ENCODE data around the gene DLGAP4.

DLGAP4 gene

GRCh38 chr20:36277546-36277945 lies 28.6 kb upstream of the DLGAP4 start:
- TF ChIP-seq POLR2A (IDR thresholded peaks at IDR 0.05; ENCODE audit: low read depth, low read length): no peak
- no peak for TF ChIP-seq POLR2AphosphoS5 (IDR thresholded peaks at IDR 0.05; ENCODE audit: low read depth, low read length)
- no peak for TF ChIP-seq TAF1 (IDR thresholded peaks at IDR 0.05; ENCODE audit: borderline replicate concordance, low read depth, low read length)
- no peak for DNase-seq (ENCODE audit: insufficient read length)
- FAIRE-seq: no peak

- no peak for DNase-seq (ENCODE audit: insufficient read length)
- no peak for TF ChIP-seq POLR2A (IDR thresholded peaks at IDR 0.05; ENCODE audit: low read depth, low read length)
- TF ChIP-seq POLR2AphosphoS5 (IDR thresholded peaks at IDR 0.05; ENCODE audit: low read depth, low read length): no peak
- FAIRE-seq: no peak
Observed at GRCh38 chr20:36279362-36279761, 26.8 kb upstream of the DLGAP4 start.

DNA sequence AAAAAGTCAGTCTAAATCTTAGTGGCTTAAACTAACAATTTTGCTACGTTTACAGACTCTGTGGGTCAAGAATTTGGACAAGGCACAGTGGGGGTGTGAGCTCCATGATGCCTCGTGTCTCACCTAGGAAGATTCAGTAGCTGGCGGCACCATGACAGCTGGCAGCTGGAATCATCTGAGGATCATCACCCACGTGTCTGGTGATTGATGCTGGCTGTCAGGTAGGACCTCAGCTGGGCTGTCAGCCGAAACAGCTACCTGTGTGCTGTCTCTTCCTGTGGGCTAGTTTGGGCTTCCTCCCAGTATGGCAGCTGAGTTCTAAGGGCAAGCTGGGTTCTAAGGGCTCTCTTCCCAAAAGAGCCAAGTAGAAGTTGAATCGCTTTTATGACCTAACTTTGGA lies 26.4 kb upstream of the DLGAP4 start:
- no peak for TF ChIP-seq POLR2AphosphoS5 (IDR thresholded peaks at IDR 0.05; ENCODE audit: low read depth, low read length)
- no peak for TF ChIP-seq POLR2A (IDR thresholded peaks at IDR 0.05; ENCODE audit: low read depth, low read length)
- no peak for TF ChIP-seq TAF1 (IDR thresholded peaks at IDR 0.05; ENCODE audit: borderline replicate concordance, low read depth, low read length)
- DNase-seq (ENCODE audit: insufficient read length) (no peak), FAIRE-seq (no peak)

GRCh38 chr20:36281785-36282380 lies 24.3 kb upstream of the DLGAP4 start:
- no peak for FAIRE-seq
- TF ChIP-seq TAF1 (IDR thresholded peaks at IDR 0.05; ENCODE audit: borderline replicate concordance, low read depth, low read length) (no peak), POLR2A (IDR thresholded peaks at IDR 0.05; ENCODE audit: low read depth, low read length) (no peak), POLR2AphosphoS5 (IDR thresholded peaks at IDR 0.05; ENCODE audit: low read depth, low read length) (no peak)
- DNase-seq (ENCODE audit: insufficient read length): no peak

DNA sequence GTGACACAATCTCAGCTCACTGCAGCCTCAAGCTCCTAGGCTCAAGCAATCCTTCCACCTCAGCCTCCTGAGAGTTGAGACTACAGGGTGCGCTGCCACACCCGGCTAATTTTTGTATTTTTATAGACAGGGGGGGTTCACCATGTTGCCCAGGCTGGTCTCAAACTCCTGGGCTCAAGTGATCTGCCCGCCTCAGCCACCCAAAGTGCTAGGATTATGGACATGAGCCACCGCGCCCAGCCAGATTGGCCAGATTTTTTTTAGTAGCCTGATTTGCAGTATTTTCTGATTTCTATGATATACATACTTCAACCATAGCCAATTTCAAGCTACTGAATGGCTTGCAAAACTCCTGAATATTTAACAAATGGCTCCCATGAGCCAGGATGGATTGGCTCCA lies 21.4 kb upstream of the DLGAP4 start:
- TF ChIP-seq POLR2A (IDR thresholded peaks at IDR 0.05; ENCODE audit: low read depth, low read length) (no peak), TAF1 (IDR thresholded peaks at IDR 0.05; ENCODE audit: borderline replicate concordance, low read depth, low read length) (no peak), POLR2AphosphoS5 (IDR thresholded peaks at IDR 0.05; ENCODE audit: low read depth, low read length) (no peak)
- no peak for FAIRE-seq
- DNase-seq (ENCODE audit: insufficient read length): no peak

- FAIRE-seq (no peak), DNase-seq (ENCODE audit: insufficient read length) (no peak)
- TF ChIP-seq TAF1 (IDR thresholded peaks at IDR 0.05; ENCODE audit: borderline replicate concordance, low read depth, low read length): no peak
- no peak for TF ChIP-seq POLR2A (IDR thresholded peaks at IDR 0.05; ENCODE audit: low read depth, low read length)
- no peak for TF ChIP-seq POLR2AphosphoS5 (IDR thresholded peaks at IDR 0.05; ENCODE audit: low read depth, low read length)
Observed at GRCh38 chr20:36285746-36286447, 20.2 kb upstream of the DLGAP4 start.

DNA sequence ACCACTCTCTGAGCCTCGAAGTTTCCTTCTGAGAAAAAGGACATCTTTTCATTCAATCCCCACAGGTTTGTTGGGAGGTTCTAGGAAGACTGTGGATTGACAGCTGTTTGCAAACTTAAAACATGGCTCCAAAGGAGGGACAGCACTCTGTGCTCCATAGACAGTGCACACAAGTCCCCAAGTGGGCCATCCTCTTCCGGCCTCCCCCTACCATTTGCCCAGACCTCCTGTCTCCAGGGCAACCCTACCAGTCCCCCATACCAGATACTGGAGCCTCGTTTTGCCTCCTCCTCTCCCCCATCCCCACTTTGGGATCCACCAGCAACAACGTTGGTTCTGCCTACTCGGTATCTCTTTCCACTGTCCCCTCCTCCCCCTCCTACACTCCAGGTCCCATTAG lies 8.5 kb upstream of the DLGAP4 start:
- DNase-seq (ENCODE audit: insufficient read length) (no peak), FAIRE-seq (no peak)
- no peak for TF ChIP-seq POLR2A (IDR thresholded peaks at IDR 0.05; ENCODE audit: low read depth, low read length)
- no peak for TF ChIP-seq POLR2AphosphoS5 (IDR thresholded peaks at IDR 0.05; ENCODE audit: low read depth, low read length)
- no peak for TF ChIP-seq TAF1 (IDR thresholded peaks at IDR 0.05; ENCODE audit: borderline replicate concordance, low read depth, low read length)

GRCh38 chr20:36298061-36298460 lies 8.1 kb upstream of the DLGAP4 start:
- no peak for DNase-seq (ENCODE audit: insufficient read length)
- TF ChIP-seq POLR2AphosphoS5 (IDR thresholded peaks at IDR 0.05; ENCODE audit: low read depth, low read length): no peak
- TF ChIP-seq TAF1 (IDR thresholded peaks at IDR 0.05; ENCODE audit: borderline replicate concordance, low read depth, low read length): no peak
- no peak for TF ChIP-seq POLR2A (IDR thresholded peaks at IDR 0.05; ENCODE audit: low read depth, low read length)
- no peak for FAIRE-seq

- FAIRE-seq: no peak
- TF ChIP-seq POLR2A (IDR thresholded peaks at IDR 0.05; ENCODE audit: low read depth, low read length) (no peak), TAF1 (IDR thresholded peaks at IDR 0.05; ENCODE audit: borderline replicate concordance, low read depth, low read length) (no peak), POLR2AphosphoS5 (IDR thresholded peaks at IDR 0.05; ENCODE audit: low read depth, low read length) (no peak)
- DNase-seq (ENCODE audit: insufficient read length): no peak
Observed at GRCh38 chr20:36298795-36299339, 7.3 kb upstream of the DLGAP4 start.

- FAIRE-seq: no peak
- TF ChIP-seq POLR2AphosphoS5 (IDR thresholded peaks at IDR 0.05; ENCODE audit: low read depth, low read length): no peak
- TF ChIP-seq POLR2A (IDR thresholded peaks at IDR 0.05; ENCODE audit: low read depth, low read length): no peak
- no peak for TF ChIP-seq TAF1 (IDR thresholded peaks at IDR 0.05; ENCODE audit: borderline replicate concordance, low read depth, low read length)
- DNase-seq (ENCODE audit: insufficient read length): no peak
Observed at GRCh38 chr20:36299459-36299858, 6.7 kb upstream of the DLGAP4 start.

DNA sequence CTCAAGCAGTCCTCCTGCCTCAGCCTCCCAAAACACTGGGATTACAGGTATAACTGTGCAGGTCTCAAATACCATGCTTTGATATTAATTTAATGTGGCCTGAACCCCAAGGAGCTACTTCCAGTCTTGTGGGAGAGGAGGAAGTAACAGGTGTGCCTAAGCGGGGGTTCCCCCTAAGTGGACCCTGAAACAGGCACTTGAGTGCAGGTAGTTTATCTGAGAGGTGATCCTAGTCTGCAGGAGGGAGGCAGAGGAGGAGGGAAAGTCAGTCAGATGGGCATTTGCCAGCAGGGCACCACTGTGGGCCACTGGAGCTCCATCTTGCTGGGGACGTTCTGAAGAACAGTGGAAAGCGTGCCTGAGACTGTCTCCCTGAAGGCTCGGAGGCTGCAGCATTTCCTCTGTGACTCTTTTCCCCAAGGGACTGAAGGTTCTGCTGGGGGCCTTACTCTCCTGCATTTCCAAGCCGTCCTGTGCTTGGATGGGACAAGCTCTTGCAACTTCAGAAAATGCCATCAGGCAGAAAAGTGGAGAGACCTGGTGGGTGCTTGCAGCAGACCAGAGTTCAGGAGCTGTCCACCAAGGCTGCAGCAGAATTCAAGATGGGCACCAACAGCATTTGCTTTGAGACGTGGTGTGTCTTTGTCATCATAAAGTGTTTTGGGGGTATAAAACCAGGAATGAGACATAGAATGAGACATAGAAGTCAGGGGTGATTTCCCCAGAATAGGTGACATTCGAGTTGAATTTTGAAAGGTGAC lies 4.6 kb upstream of the DLGAP4 start:
- no peak for FAIRE-seq
- no peak for TF ChIP-seq POLR2AphosphoS5 (IDR thresholded peaks at IDR 0.05; ENCODE audit: low read depth, low read length)
- TF ChIP-seq POLR2A (IDR thresholded peaks at IDR 0.05; ENCODE audit: low read depth, low read length): no peak
- no peak for TF ChIP-seq TAF1 (IDR thresholded peaks at IDR 0.05; ENCODE audit: borderline replicate concordance, low read depth, low read length)
- no peak for DNase-seq (ENCODE audit: insufficient read length)
